Measurements from ENCODE around the gene SLC24A3. TPM values are rescaled to one million over a fixed set of nuclear protein-coding genes. Genes with fewer than 3 reads are reported as not detected.

The SLC24A3 gene
- total and polyA plus RNA-seq, 2 of the 13 experiments (the other 11 are each of a cell fraction or from before 2014, with no cell fraction given): not detected

- no TSS peak for BruUV-seq (replicated peaks)
- FAIRE-seq (no peak), ATAC-seq (no peak), DNase-seq (ENCODE audit: low spot score) (no peak)
- H3K9me3 ChIP-seq (ENCODE audit: low read length): no peaks in the 10 kb centered on the region
- no peaks in the 10 kb centered on the region for H3K36me3 ChIP-seq (replicated peaks in 1 of 2; ENCODE audit: control insufficient read depth in 1 of 2, insufficient read depth in 2 of 2, low read length in 2 of 2)
- ChIA-PET CTCF (ENCODE audit: low intra/inter-chr PET ratio, low total read pairs) (interaction anchor here (0.8 to 2.8 kb wide), 3 partner anchors 93 to 303 kb away, joined by 3 to 48 read pairs (median 12); no protein-coding TSS in a partner anchor), POLR2A (no interaction called here)
- no peaks in the 10 kb centered on the region for H3K4me1 ChIP-seq (ENCODE audit: insufficient read depth, low read length)
- in situ Hi-C loops (cut with HindIII; ENCODE audit: extremely low pct_ligation_motif_present, low pct_unique_long_range_greater_than_20kb): loop anchor here (5.0 kb wide), 2 partner anchors 65 to 105 kb away; partner anchors contain the start of gene RIN2
- H3K27ac ChIP-seq (ENCODE audit: extremely low read length, insufficient read depth, low read length): no peak overlapping the region
- intact Hi-C loops (cut with micrococcal nuclease; ENCODE audit: unreplicated experiment): loop anchor here (1.0 to 2.0 kb wide), 2 partner anchors 67 to 110 kb away; partner anchors contain the start of gene RIN2
- H3K27me3 ChIP-seq (ENCODE audit: control insufficient read depth in 1 of 2, insufficient read depth in 2 of 2, low read length in 2 of 2): 0 out of 5 replicates have a peak, but pooled peaks cover 0 to 13% of the 10 kb centered on the region in 2 experiments
- H3K4me3 ChIP-seq (replicated peaks in 1 of 3; ENCODE audit: insufficient read depth in 1 of 3, low read depth in 2 of 3, low read length in 3 of 3): no peak overlapping the region
- H4K20me1 ChIP-seq (ENCODE audit: insufficient read depth, low read length): no peaks in the 10 kb centered on the region
- WGBS (ENCODE audit: low lambda C conversion rate): 31% methylated on average over 4 of the region's 4 CpGs
- H3K4me2 ChIP-seq (ENCODE audit: low read depth, low read length): no peak overlapping the region
- no peaks in the 10 kb centered on the region for H3K79me2 ChIP-seq (ENCODE audit: insufficient read depth, low read length)
- peak; percentile 84 for TF ChIP-seq MAFK (conservative IDR thresholded peaks at IDR 0.05 in 1 of 2, IDR thresholded peaks at IDR 0.05 in 1 of 2; ENCODE audit: low read length in 2 of 2)
- TF ChIP-seq MYC (CRISPR knock-in tag; IDR thresholded peaks at IDR 0.05; ENCODE audit: borderline replicate concordance): no peak
- TF ChIP-seq KLF12 (CRISPR knock-in tag; IDR thresholded peaks at IDR 0.05; ENCODE audit: borderline replicate concordance): no peak
- no peak for TF ChIP-seq ZNF530 (CRISPR knock-in tag; IDR thresholded peaks at IDR 0.05; ENCODE audit: low read depth)
- TF ChIP-seq, protein P1, sequence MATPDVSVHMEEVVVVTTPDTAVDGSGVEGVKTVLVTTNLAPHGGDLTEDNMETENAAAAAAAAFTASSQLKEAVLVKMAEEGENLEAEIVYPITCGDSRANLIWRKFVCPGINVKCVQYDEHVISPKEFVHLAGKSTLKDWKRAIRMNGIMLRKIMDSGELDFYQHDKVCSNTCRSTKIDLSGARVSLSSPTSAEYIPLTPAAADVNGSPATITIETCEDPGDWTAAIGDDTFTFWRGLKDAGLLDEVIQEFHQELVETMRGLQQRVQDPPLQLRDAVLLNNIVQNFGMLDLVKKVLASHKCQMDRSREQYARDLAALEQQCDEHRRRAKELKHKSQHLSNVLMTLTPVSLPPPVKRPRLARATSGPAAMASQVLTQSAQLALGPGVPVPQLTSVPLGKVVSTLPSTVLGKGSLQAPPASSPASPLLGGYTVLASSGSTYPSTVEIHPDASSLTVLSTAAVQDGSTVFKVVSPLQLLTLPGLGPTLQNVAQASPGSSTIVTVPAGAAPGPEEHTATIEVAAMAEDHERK (CRISPR knock-in tag; IDR thresholded peaks at IDR 0.05; ENCODE audit: low read depth): no peak
- TF ChIP-seq SMC3 (IDR thresholded peaks at IDR 0.05; ENCODE audit: low read length): no peak
- peak; percentile 55 for TF ChIP-seq MAFF (IDR thresholded peaks at IDR 0.05; ENCODE audit: low read depth, low read length)
- TF ChIP-seq NFE2L2 (IDR thresholded peaks at IDR 0.05; ENCODE audit: low read length): peak; percentile 95
- TF ChIP-seq HIVEP1 (CRISPR knock-in tag; IDR thresholded peaks at IDR 0.05): no peak
- 0 out of 2 replicates have a peak, but pooled peaks have one; percentile 11 for TF ChIP-seq ZNF605 (CRISPR knock-in tag; IDR thresholded peaks at IDR 0.05)
- no peak for TF ChIP-seq ETV5 (CRISPR knock-in tag; IDR thresholded peaks at IDR 0.05; ENCODE audit: borderline replicate concordance)
- no peak for TF ChIP-seq ZNF552 (CRISPR knock-in tag; IDR thresholded peaks at IDR 0.05; ENCODE audit: borderline replicate concordance)
- H2AFZ ChIP-seq (ENCODE audit: low read length): no peak overlapping the region
- no peak overlapping the region for H3K9ac ChIP-seq (ENCODE audit: insufficient read depth, low read depth, low read length)
Measured at GRCh38 chr20:19692100-19692499, 479.7 kb downstream of the SLC24A3 start.
